HG02885 (cell line): ENCODE measurements around the gene JARID2.
"Not testable (repeated sequence)": the region's sequence is repeated elsewhere in the genome, so short reads cannot be mapped to it uniquely, and the experiment has no call there.

Experiments
- ATAC-seq: cut with Tn5 transposase; IDR thresholded peaks from one replicate; pipeline ENCODE4 v1.9.1; 2021; ENCODE audit warnings: mild to moderate bottlenecking; ENCODE audit not compliant: unreplicated experiment, poor library complexity

Gene JARID2

GRCh38 chr6:15522856-15523529 lies 277.1 kb downstream of the JARID2 start:
- ATAC-seq: no peak

GRCh38 chr6:15523679-15524630 lies 278.1 kb downstream of the JARID2 start:
- ATAC-seq: no peak

GRCh38 chr6:15524861-15525401 lies 279.1 kb downstream of the JARID2 start:
- ATAC-seq: no peak

- no peak for ATAC-seq
These were observed 280.4 kb downstream of the JARID2 start for GRCh38 chr6:15526212-15526701.

- ATAC-seq: no peak
These were observed 282.2 kb downstream of the JARID2 start for GRCh38 chr6:15527838-15528617.

- no peak for ATAC-seq
These were observed 283.0 kb downstream of the JARID2 start for GRCh38 chr6:15528870-15529269.

- ATAC-seq: no peak
These were observed 284.5 kb downstream of the JARID2 start for GRCh38 chr6:15530411-15530810.

- ATAC-seq: no peak
These were observed 286.1 kb downstream of the JARID2 start for GRCh38 chr6:15531973-15532372.

- ATAC-seq: no peak
These were observed 287.6 kb downstream of the JARID2 start for GRCh38 chr6:15533379-15534026.

GRCh38 chr6:15534974-15535373 lies 289.1 kb downstream of the JARID2 start:
- no peak for ATAC-seq

- no peak for ATAC-seq
These were observed 289.8 kb downstream of the JARID2 start for GRCh38 chr6:15535495-15536197.

- no peak for ATAC-seq
These were observed 290.5 kb downstream of the JARID2 start for GRCh38 chr6:15536198-15536955.

- no peak for ATAC-seq
These were observed 292.2 kb downstream of the JARID2 start for GRCh38 chr6:15538106-15538505.

- ATAC-seq: no peak
These were observed 293.1 kb downstream of the JARID2 start for GRCh38 chr6:15538766-15539495.

GRCh38 chr6:15539722-15540270 lies 293.9 kb downstream of the JARID2 start:
- no peak for ATAC-seq

- not testable (repeated sequence) for ATAC-seq
These were observed 297.6 kb downstream of the JARID2 start for GRCh38 chr6:15543332-15543917.

- ATAC-seq: no peak
These were observed 298.5 kb downstream of the JARID2 start for GRCh38 chr6:15544321-15544900.
